GM19025 (cell line): Measurements from ENCODE around the gene UQCRH.
"Not testable (repeated sequence)": the region's sequence is repeated elsewhere in the genome, so short reads cannot be mapped to it uniquely, and the experiment has no call there.

Experiments
- ATAC-seq: cut with Tn5 transposase; IDR thresholded peaks from one replicate; pipeline ENCODE4 v1.9.1; 2021; ENCODE audit warnings: mild to moderate bottlenecking, low read depth, moderate library complexity; ENCODE audit not compliant: unreplicated experiment

The UQCRH gene

GRCh38 chr1:46298387-46298786 lies 5.1 kb upstream of the UQCRH start:
- ATAC-seq: no peak

GRCh38 chr1:46300673-46301405 lies 2.7 kb upstream of the UQCRH start:
- no peak for ATAC-seq

GRCh38 chr1:46301406-46301807 lies 2.1 kb upstream of the UQCRH start:
- no peak for ATAC-seq

- no peak for ATAC-seq
Measured at GRCh38 chr1:46301808-46302640, 1.5 kb upstream of the UQCRH start.

GRCh38 chr1:46302641-46303037 lies 859 bp upstream of the UQCRH start:
- ATAC-seq: peak; percentile 1

- no peak for ATAC-seq
Measured at GRCh38 chr1:46303872-46304326, 401 bp downstream of the UQCRH start.

GRCh38 chr1:46306159-46306530 lies 2.6 kb downstream of the UQCRH start:
- ATAC-seq: no peak

GRCh38 chr1:46309401-46310159 lies 6.1 kb downstream of the UQCRH start:
- no peak for ATAC-seq

GRCh38 chr1:46310321-46310720 lies 6.8 kb downstream of the UQCRH start:
- ATAC-seq: no peak

GRCh38 chr1:46315669-46316403 lies 12.3 kb downstream of the UQCRH start:
- ATAC-seq: no peak

- ATAC-seq: no peak
Measured at GRCh38 chr1:46317323-46317722, 13.8 kb downstream of the UQCRH start.

GRCh38 chr1:46319301-46319700 lies 15.8 kb downstream of the UQCRH start:
- not testable (repeated sequence) for ATAC-seq

- not testable (repeated sequence) for ATAC-seq
Measured at GRCh38 chr1:46319960-46320914, 16.7 kb downstream of the UQCRH start.

- ATAC-seq: not testable (repeated sequence)
Measured at GRCh38 chr1:46322191-46322590, 18.7 kb downstream of the UQCRH start.

GRCh38 chr1:46325285-46326076 lies 22.0 kb downstream of the UQCRH start:
- ATAC-seq: not testable (repeated sequence)

GRCh38 chr1:46328182-46328581 lies 24.7 kb downstream of the UQCRH start:
- not testable (repeated sequence) for ATAC-seq

GRCh38 chr1:46329807-46330206 lies 26.3 kb downstream of the UQCRH start:
- ATAC-seq: not testable (repeated sequence)

- not testable (repeated sequence) for ATAC-seq
Measured at GRCh38 chr1:46330381-46330780, 26.9 kb downstream of the UQCRH start.
